ENCODE data around the gene WNK1.

The WNK1 gene

DNA sequence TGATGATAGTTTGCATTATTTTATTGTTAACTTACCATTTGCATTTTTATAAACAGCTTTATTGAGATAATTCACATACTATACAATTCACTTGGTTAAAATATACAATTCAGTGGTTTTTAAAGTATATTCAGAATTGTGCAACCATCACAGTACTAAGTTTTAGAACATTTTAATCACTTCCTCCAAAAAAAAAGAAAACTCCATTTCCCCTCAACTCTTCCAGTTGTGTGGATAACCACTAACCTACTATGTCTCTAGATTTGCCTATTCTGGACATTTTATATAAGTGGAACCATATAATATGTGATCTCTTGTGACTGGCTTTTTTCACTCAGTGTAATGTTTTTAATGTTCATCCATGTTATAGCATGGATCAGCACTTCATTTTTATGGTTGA lies 41.3 kb downstream of the WNK1 start:
- no peak overlapping the region for H3K4me3 ChIP-seq (ENCODE audit: low read depth, low read length)
- TF ChIP-seq, protein P1, sequence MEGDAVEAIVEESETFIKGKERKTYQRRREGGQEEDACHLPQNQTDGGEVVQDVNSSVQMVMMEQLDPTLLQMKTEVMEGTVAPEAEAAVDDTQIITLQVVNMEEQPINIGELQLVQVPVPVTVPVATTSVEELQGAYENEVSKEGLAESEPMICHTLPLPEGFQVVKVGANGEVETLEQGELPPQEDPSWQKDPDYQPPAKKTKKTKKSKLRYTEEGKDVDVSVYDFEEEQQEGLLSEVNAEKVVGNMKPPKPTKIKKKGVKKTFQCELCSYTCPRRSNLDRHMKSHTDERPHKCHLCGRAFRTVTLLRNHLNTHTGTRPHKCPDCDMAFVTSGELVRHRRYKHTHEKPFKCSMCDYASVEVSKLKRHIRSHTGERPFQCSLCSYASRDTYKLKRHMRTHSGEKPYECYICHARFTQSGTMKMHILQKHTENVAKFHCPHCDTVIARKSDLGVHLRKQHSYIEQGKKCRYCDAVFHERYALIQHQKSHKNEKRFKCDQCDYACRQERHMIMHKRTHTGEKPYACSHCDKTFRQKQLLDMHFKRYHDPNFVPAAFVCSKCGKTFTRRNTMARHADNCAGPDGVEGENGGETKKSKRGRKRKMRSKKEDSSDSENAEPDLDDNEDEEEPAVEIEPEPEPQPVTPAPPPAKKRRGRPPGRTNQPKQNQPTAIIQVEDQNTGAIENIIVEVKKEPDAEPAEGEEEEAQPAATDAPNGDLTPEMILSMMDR (IDR thresholded peaks at IDR 0.05; ENCODE audit: low read depth, low read length, missing control alignments) = no peak
- DNase-seq (ENCODE audit: low read depth) = no peak

DNA sequence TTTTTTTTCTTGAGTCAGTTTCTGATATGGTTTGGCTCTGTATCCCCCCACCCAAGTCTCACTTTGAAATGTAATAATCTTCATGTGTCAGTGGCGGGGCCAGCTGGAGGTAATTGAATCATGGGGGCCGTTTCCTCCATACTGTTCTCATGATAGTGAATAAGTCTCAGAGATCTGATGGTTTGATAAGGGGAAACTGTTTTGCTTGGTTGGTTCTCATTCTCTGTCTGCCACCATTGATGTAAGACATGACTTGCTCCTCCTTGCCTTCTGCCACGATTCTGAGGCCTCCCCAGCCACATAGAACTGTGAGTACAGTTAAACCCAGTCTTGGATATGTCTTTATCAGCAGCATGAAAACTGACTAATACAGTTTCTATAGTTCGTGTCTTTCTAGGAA lies 42.9 kb downstream of the WNK1 start:
- no peak overlapping the region for H3K4me3 ChIP-seq (ENCODE audit: low read depth, low read length)
- no peak for DNase-seq (ENCODE audit: low read depth)
- TF ChIP-seq, protein P1 (IDR thresholded peaks at IDR 0.05; ENCODE audit: low read depth, low read length, missing control alignments) = no peak

DNA sequence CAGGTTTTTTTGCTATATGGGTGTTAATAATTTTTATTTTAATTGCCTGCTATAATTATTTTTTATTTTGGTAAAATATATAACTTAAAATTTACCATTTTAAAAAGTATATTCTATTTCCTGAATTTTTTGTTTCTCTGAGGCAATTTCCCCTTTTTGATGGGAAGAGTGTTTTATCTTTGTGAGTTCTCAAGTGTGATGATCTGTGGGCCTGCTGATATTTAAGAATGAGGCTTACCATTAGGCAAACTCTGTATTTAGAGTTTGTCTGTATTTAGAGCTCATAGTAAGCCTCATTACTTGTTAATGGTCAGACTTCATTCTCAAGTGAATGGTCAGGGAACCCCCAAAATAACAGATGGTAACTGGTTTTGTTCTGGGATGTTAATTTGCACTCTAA lies 48.0 kb downstream of the WNK1 start:
- H3K4me3 ChIP-seq (ENCODE audit: low read depth, low read length) = no peak overlapping the region
- TF ChIP-seq, protein P1 (IDR thresholded peaks at IDR 0.05; ENCODE audit: low read depth, low read length, missing control alignments) = no peak
- DNase-seq (ENCODE audit: low read depth) = no peak

DNA sequence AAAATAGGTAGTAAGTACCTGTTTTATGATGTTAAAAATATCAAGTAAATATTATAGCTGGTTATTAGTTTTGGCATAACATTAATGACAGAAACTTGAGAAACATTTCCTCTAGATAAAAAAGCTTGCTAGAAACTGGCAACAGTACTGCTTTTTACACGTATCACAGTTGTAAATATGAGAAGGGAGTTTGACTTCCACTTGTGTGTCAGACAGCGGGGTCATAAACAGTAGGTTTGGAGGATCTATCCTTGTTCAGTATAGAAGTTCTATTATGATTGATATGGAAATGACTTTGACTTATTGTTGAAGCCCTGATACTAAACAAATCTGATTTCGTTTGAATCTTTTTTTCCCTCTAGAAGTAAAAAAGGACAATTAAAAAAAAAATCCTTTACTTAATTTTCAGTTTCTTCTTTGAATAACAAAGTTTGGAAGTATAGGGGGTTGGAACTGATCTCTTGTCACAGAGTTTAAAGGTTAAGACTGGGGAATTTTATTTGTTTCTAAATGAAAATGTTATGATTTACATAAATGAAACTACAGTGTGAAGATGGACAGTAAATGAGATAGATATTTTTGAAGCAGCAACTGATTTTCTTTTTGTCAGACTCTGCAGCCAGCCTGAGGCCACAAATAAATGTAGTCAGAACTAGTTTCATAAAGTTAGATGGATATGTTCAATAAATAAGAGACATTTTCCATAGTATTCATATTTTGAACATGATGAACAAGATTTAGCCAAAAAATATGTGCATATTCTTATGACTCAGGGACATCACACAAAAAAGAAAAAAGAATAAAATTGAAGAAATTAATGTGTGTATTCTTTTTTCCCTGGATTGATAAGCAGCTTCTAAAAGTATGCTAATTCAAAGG lies 50.1 kb downstream of the WNK1 start:
- DNase-seq (ENCODE audit: low read depth) = no peak
- TF ChIP-seq, protein P1 (IDR thresholded peaks at IDR 0.05; ENCODE audit: low read depth, low read length, missing control alignments) = no peak
- no peak overlapping the region; the same call in 1 of the 2 replicates for H3K4me3 ChIP-seq (ENCODE audit: low read depth, low read length)

DNA sequence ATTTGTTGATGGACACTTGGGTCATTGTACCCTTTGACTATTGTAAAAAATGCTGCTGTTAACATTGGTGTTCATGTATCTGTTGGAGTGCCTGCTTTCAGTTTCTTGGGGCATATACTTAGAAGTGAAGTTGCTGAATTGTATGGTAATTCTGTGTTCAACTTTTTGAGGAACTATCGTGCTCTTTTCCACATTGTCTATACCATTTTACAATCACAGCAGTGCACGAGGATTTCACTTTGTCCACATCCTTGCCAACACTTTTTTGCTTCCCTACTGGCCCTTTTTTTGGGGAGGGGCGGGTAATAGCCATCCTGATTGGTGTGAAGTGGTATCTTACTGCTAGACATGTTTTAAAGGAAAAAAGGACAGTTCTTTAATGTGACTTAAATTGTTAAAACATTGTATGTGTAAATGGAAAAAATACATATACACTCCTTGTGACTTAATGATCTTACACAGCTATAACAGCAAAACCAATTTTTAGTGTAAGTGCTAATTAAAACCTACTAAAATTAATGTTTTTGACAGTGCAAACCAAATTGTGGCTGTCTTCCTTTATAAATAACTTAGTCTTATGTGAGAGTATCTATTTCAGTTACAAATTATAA lies 52.7 kb downstream of the WNK1 start:
- DNase-seq (ENCODE audit: low read depth) = no peak
- no peak overlapping the region for H3K4me3 ChIP-seq (ENCODE audit: low read depth, low read length)
- TF ChIP-seq, protein P1 (IDR thresholded peaks at IDR 0.05; ENCODE audit: low read depth, low read length, missing control alignments) = no peak

DNA sequence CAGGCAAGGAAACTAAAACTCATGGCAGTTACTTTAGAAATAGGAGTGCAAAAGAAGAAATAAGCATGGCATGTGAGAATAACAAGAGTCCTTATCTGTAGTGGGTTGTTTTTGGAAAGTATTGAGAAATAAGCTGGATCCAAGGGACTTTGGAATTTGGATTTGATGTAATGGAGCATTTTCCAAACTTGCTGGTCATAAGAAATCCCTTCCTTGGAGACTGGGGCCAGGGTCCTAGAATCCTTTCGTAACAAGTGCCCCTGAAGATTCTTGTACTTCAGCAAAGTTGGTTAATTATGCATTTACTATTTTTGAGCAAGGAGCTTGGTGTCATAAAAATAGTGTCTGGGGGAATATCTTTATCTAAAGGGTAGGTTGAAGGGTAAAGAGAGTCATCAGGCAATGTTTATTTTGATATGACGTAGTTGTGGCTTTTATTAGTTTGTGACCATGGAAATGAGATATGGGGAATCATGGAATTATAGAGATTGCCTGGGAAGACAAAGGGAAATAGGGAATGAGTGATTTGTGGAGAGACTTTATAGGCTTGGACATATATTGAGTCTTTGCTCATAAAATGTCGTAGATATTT lies 53.9 kb downstream of the WNK1 start:
- no peak for DNase-seq (ENCODE audit: low read depth)
- no peak overlapping the region for H3K4me3 ChIP-seq (ENCODE audit: low read depth, low read length)
- TF ChIP-seq, protein P1 (IDR thresholded peaks at IDR 0.05; ENCODE audit: low read depth, low read length, missing control alignments) = no peak

Measured in GM12864 (cell line).